Omental fat pad (tissue), 4 donors: Measurements from ENCODE around the gene PLOD2. TPM values are rescaled to one million over a fixed set of nuclear protein-coding genes. Genes with fewer than 3 reads are reported as not detected.
A peak's percentile ranks its signal among the peaks of the same experiment; 100 is the strongest.

Experiments used
- ATAC-seq: fragments of 150-250 bp; one replicate; pipeline ENCODE4 v1.9.1; 2016; ENCODE audit warnings: mild to moderate bottlenecking, moderate library complexity; ENCODE audit not compliant: low FRiP score
- DNase-seq: peaks from one replicate; pipeline ENCODE4 v3.0.0-alpha.2; 2019; ENCODE audit warnings: low spot score
- total RNA-seq, 4 donors: library from RNA; depleted of rRNA; stranded (reverse); fragments of >200 nt; gene quantifications; one replicate each; pipeline ENCODE4 v1.1.0, GENCODE V29; 2016
- TF ChIP-seq, protein P1 (sequence below), 3 donors: fragments of 450-650 bp; IDR thresholded peaks; one replicate each; pipeline ENCODE4 v1.5.1; 2016 to 2017; ENCODE audit warnings: antibody characterized with exemption in 3 of 3, mild to moderate bottlenecking in 3 of 3, moderate library complexity in 2 of 3

The PLOD2 gene
- total RNA-seq, 4 donors from 2014 or later, result 35.3 to 180 (median 107) TPM

DNA sequence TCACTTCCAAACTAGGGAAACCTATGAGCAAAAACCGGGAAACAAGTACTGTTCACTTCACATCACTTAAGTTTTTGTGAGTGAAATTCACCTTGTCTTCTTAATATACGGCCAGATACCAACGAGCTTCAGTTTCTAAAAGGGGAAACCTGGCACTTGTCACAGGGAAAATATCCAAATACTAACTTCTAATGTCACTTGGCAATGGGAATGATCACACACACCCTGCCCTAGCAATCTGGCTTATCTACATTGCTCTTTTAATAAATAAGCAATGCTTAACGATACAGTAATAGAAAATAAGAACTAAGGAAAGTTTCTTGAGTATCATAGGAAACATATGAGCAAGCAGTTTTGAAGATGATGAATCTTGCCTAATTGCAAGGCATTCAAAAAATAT lies 34.6 kb upstream of the PLOD2 start:
- TF ChIP-seq, protein P1, sequence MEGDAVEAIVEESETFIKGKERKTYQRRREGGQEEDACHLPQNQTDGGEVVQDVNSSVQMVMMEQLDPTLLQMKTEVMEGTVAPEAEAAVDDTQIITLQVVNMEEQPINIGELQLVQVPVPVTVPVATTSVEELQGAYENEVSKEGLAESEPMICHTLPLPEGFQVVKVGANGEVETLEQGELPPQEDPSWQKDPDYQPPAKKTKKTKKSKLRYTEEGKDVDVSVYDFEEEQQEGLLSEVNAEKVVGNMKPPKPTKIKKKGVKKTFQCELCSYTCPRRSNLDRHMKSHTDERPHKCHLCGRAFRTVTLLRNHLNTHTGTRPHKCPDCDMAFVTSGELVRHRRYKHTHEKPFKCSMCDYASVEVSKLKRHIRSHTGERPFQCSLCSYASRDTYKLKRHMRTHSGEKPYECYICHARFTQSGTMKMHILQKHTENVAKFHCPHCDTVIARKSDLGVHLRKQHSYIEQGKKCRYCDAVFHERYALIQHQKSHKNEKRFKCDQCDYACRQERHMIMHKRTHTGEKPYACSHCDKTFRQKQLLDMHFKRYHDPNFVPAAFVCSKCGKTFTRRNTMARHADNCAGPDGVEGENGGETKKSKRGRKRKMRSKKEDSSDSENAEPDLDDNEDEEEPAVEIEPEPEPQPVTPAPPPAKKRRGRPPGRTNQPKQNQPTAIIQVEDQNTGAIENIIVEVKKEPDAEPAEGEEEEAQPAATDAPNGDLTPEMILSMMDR (IDR thresholded peaks at IDR 0.05), result no peak
- peak; percentile 19 for ATAC-seq

DNA sequence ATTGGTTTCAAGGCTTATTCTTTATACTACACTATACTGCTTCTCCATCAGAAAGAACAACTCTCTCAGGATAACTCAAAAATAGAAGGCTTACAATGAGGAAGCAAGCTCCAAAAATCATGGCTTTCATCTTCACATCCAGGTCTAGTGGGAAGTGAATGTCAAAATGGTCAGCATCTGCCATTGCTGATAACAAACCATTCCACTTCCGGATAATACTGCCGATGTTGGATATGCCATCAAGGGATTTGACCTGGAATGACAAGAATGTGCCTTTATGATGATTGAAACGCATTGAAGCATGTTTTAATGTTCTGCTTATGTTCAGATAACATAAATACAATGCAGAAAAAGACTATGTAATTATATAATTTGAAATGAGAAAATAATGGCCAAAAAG lies 34.0 kb upstream of the PLOD2 start:
- no peak for DNase-seq
- no peak for ATAC-seq
- TF ChIP-seq, protein P1 (IDR thresholded peaks at IDR 0.05), result no peak

More for the DNA sequence above, 34.6 kb upstream of the PLOD2 start:
- no peak for DNase-seq

GRCh38 chr3:146191051-146191450 lies 30.1 kb upstream of the PLOD2 start:
- DNase-seq (no peak), ATAC-seq (no peak)
- TF ChIP-seq, protein P1 (IDR thresholded peaks at IDR 0.05), result no peak

GRCh38 chr3:146189519-146190173 lies 28.7 kb upstream of the PLOD2 start:
- TF ChIP-seq, protein P1 (IDR thresholded peaks at IDR 0.05), result no peak
- DNase-seq (no peak), ATAC-seq (peak; percentile 75)

- ATAC-seq, result no peak
- TF ChIP-seq, protein P1 (IDR thresholded peaks at IDR 0.05), result no peak
- DNase-seq, result no peak
Observed at GRCh38 chr3:146187334-146187950, 26.5 kb upstream of the PLOD2 start.

GRCh38 chr3:146184241-146185015 lies 23.4 kb upstream of the PLOD2 start:
- peak; percentile 41 for ATAC-seq
- DNase-seq, result no peak
- TF ChIP-seq, protein P1 (IDR thresholded peaks at IDR 0.05), result no peak
